Trophoblast cell (in vitro differentiated cells and primary cell): ENCODE data around the gene PRRX1.

Experiments used
- DNase-seq, 2 donors: peaks; one replicate each; pipeline ENCODE4 v3.0.0-alpha.2; 2016
- H2AFZ ChIP-seq: 2 replicates; pipeline ENCODE4 v1.6.1; 2013; ENCODE audit warnings: low read length, moderate library complexity, mild to moderate bottlenecking; ENCODE audit not compliant: insufficient read depth, poor library complexity
- H2AK5ac ChIP-seq: 2 replicates; pipeline ENCODE4 v1.6.1; 2013; ENCODE audit warnings: mild to moderate bottlenecking, low read length
- H2BK120ac ChIP-seq: 2 replicates; pipeline ENCODE4 v1.6.1; 2013; ENCODE audit warnings: low read length, mild to moderate bottlenecking, moderate library complexity; ENCODE audit not compliant: insufficient read depth, poor library complexity
- H2BK12ac ChIP-seq: 2 replicates; pipeline ENCODE4 v1.6.1; 2013; ENCODE audit warnings: mild to moderate bottlenecking, low read length, moderate library complexity
- H2BK5ac ChIP-seq: 2 replicates; pipeline ENCODE4 v1.6.1; 2013; ENCODE audit warnings: low read length, low read depth, moderate library complexity, mild to moderate bottlenecking; ENCODE audit not compliant: poor library complexity
- H3K14ac ChIP-seq: 2 replicates; pipeline ENCODE4 v1.6.1; 2013; ENCODE audit warnings: mild to moderate bottlenecking, low read length
- H3K18ac ChIP-seq: 2 replicates; pipeline ENCODE4 v1.6.1; 2013; ENCODE audit warnings: mild to moderate bottlenecking, low read length
- H3K23ac ChIP-seq: 2 replicates; pipeline ENCODE4 v1.6.1; 2013; ENCODE audit warnings: low read length
- H3K27ac ChIP-seq: 2 replicates; pipeline ENCODE4 v1.5.1; 2013; ENCODE audit warnings: low read depth, mild to moderate bottlenecking, inconsistent platforms, low read length, moderate library complexity
- H3K27me3 ChIP-seq: 2 replicates; pipeline ENCODE4 v1.6.1; 2013; ENCODE audit warnings: inconsistent platforms, mild to moderate bottlenecking, low read length, moderate library complexity; ENCODE audit not compliant: insufficient read depth
- H3K36me3 ChIP-seq, 2 experiments: 1 replicate in 1 of 2; 2 replicates in 1 of 2; pipeline ENCODE4 v1.6.1; 2013; ENCODE audit warnings: low read length in 2 of 2, mild to moderate bottlenecking in 2 of 2, moderate library complexity in 1 of 2; ENCODE audit not compliant: insufficient read depth in 2 of 2, control insufficient read depth in 1 of 2
- H3K4ac ChIP-seq: 2 replicates; pipeline ENCODE4 v1.6.1; 2013; ENCODE audit warnings: low read depth, mild to moderate bottlenecking, low read length, moderate library complexity
- H3K4me1 ChIP-seq, 2 experiments: 1 replicate in 1 of 2; 2 replicates in 1 of 2; pipeline ENCODE4 v1.6.1; 2013; ENCODE audit warnings: low read length in 2 of 2, mild to moderate bottlenecking in 2 of 2, moderate library complexity in 1 of 2; ENCODE audit not compliant: insufficient read depth in 2 of 2, control insufficient read depth in 1 of 2
- H3K4me2 ChIP-seq: 2 replicates; pipeline ENCODE4 v1.6.1; 2013; ENCODE audit warnings: inconsistent platforms, mild to moderate bottlenecking, low read length, moderate library complexity
- H3K4me3 ChIP-seq: 2 replicates; pipeline ENCODE4 v1.5.1; 2013; ENCODE audit warnings: mild to moderate bottlenecking, low read depth, low read length, inconsistent platforms
- H3K79me1 ChIP-seq: one replicate; pipeline ENCODE4 v1.6.1; 2013; ENCODE audit warnings: low read length
- H3K79me2 ChIP-seq: 2 replicates; pipeline ENCODE4 v1.6.1; 2013; ENCODE audit warnings: low read length, mild to moderate bottlenecking; ENCODE audit not compliant: control insufficient read depth, insufficient read depth, poor library complexity
- H3K9ac ChIP-seq: 2 replicates; pipeline ENCODE4 v1.6.1; 2013; ENCODE audit warnings: mild to moderate bottlenecking, low read length
- H3K9me3 ChIP-seq: 2 replicates; pipeline ENCODE4 v1.6.1; 2013; ENCODE audit warnings: low read depth, mild to moderate bottlenecking, control low read depth, inconsistent platforms, low read length; ENCODE audit not compliant: insufficient read depth
- H4K12ac ChIP-seq: 2 replicates; pipeline ENCODE4 v1.6.1; 2013; ENCODE audit warnings: low read depth, mild to moderate bottlenecking, low read length, moderate library complexity
- H4K8ac ChIP-seq: 2 replicates; pipeline ENCODE4 v1.6.1; 2013; ENCODE audit warnings: low read depth, mild to moderate bottlenecking, low read length, moderate library complexity
- H4K91ac ChIP-seq: one replicate; pipeline ENCODE4 v1.6.1; 2013; ENCODE audit warnings: low read depth, mild to moderate bottlenecking, low read length, moderate library complexity
- WGBS: extraction: QIAGEN DNeasy Blood & Tissue Kit; methylation state at CpG from one replicate; pipeline ENCODE4 v1.1.7; 2013; ENCODE audit warnings: missing lambda C conversion rate; ENCODE audit not compliant: insufficient read length, insufficient coverage; ENCODE audit errors: extremely low coverage; 5-methylcytosine and 5-hydroxymethylcytosine counted together

PRRX1 gene

GRCh38 chr1:170707959-170708655 is 44.2 kb downstream of the PRRX1 start:
- no peak overlapping the region for H3K4me2 ChIP-seq
- no peak overlapping the region for H3K18ac ChIP-seq
- H3K4ac ChIP-seq, result no peak overlapping the region
- no peaks in the 10 kb centered on the region for H3K79me2 ChIP-seq
- no CpG with 5 or more reads among the region's 5 CpGs for WGBS
- no peak overlapping the region for H4K12ac ChIP-seq
- H3K4me3 ChIP-seq, result no peak overlapping the region
- no peak overlapping the region for H2BK120ac ChIP-seq
- no peaks in the 10 kb centered on the region for H3K36me3 ChIP-seq
- no peak overlapping the region for H4K91ac ChIP-seq
- H2BK12ac ChIP-seq, result no peak overlapping the region
- no peaks in the 10 kb centered on the region for H3K79me1 ChIP-seq
- H2BK5ac ChIP-seq, result no peak overlapping the region
- no peak overlapping the region for H3K27ac ChIP-seq
- no peak overlapping the region for H4K8ac ChIP-seq
- no peak overlapping the region for H2AK5ac ChIP-seq
- no peaks in the 10 kb centered on the region for H3K4me1 ChIP-seq
- H3K27me3 ChIP-seq, result no peaks in the 10 kb centered on the region
- H3K9me3 ChIP-seq, result no peaks in the 10 kb centered on the region
- H3K9ac ChIP-seq, result no peak overlapping the region
- H3K23ac ChIP-seq, result no peak overlapping the region
- H2AFZ ChIP-seq, result no peak overlapping the region
- DNase-seq, result peak in 1 of 2 donors; percentile 56
- H3K14ac ChIP-seq, result no peak overlapping the region

GRCh38 chr1:170711682-170712081 is 47.8 kb downstream of the PRRX1 start:
- no peak overlapping the region for H2BK5ac ChIP-seq
- no peak overlapping the region for H4K12ac ChIP-seq
- no peaks in the 10 kb centered on the region for H3K9me3 ChIP-seq
- no peak overlapping the region for H3K4me2 ChIP-seq
- H3K27me3 ChIP-seq, result no peaks in the 10 kb centered on the region
- H4K8ac ChIP-seq, result no peak overlapping the region
- no peak overlapping the region for H2BK12ac ChIP-seq
- no peak overlapping the region for H3K4me3 ChIP-seq
- H3K14ac ChIP-seq, result no peak overlapping the region
- H3K18ac ChIP-seq, result no peak overlapping the region
- no peak overlapping the region for H2AFZ ChIP-seq
- H3K36me3 ChIP-seq, result no peaks in the 10 kb centered on the region
- H3K4me1 ChIP-seq, result no peaks in the 10 kb centered on the region
- no peak overlapping the region for H3K9ac ChIP-seq
- no peak overlapping the region for H2BK120ac ChIP-seq
- no peak overlapping the region for H2AK5ac ChIP-seq
- no peak overlapping the region for H4K91ac ChIP-seq
- H3K79me1 ChIP-seq, result no peaks in the 10 kb centered on the region
- H3K79me2 ChIP-seq, result no peaks in the 10 kb centered on the region
- no peak overlapping the region for H3K23ac ChIP-seq
- DNase-seq, result no peak
- no peak overlapping the region for H3K4ac ChIP-seq
- H3K27ac ChIP-seq, result no peak overlapping the region

DNA sequence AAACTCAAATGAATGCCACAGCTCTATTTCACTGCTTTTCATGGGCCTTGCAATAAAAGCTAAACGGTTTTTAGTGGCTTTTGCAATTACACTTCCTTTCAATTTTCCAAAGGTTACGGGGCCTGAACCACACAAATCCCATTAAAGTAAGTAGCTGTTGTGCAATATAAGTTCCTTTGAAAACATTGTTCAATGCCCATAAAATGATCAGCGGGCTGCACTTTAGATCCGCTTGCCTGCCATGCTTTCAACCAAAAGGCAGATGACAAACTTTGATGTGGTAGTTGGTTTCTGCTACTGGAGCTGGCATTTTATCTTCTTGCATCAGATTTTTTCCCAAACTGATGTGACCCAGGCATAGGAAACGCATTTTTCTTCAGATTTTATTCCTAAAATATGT is 50.2 kb downstream of the PRRX1 start:
- no peak overlapping the region for H3K4ac ChIP-seq
- no peak overlapping the region for H4K8ac ChIP-seq
- DNase-seq, result no peak
- H3K4me3 ChIP-seq, result no peak overlapping the region
- H2BK5ac ChIP-seq, result no peak overlapping the region
- no peaks in the 10 kb centered on the region for H3K79me2 ChIP-seq
- no peaks in the 10 kb centered on the region for H3K27me3 ChIP-seq
- H3K9me3 ChIP-seq, result no peaks in the 10 kb centered on the region
- no peak overlapping the region for H4K91ac ChIP-seq
- no peaks in the 10 kb centered on the region for H3K36me3 ChIP-seq
- no peak overlapping the region for H3K14ac ChIP-seq
- H3K4me1 ChIP-seq, result no peaks in the 10 kb centered on the region
- H2AFZ ChIP-seq, result no peak overlapping the region
- H3K27ac ChIP-seq, result no peak overlapping the region
- H4K12ac ChIP-seq, result no peak overlapping the region
- H3K79me1 ChIP-seq, result no peaks in the 10 kb centered on the region
- no peak overlapping the region for H3K4me2 ChIP-seq
- WGBS, result no CpG with 5 or more reads among the region's 5 CpGs
- H2BK12ac ChIP-seq, result no peak overlapping the region
- no peak overlapping the region for H2BK120ac ChIP-seq
- H3K9ac ChIP-seq, result no peak overlapping the region
- no peak overlapping the region for H2AK5ac ChIP-seq
- H3K23ac ChIP-seq, result no peak overlapping the region
- no peak overlapping the region for H3K18ac ChIP-seq

DNA sequence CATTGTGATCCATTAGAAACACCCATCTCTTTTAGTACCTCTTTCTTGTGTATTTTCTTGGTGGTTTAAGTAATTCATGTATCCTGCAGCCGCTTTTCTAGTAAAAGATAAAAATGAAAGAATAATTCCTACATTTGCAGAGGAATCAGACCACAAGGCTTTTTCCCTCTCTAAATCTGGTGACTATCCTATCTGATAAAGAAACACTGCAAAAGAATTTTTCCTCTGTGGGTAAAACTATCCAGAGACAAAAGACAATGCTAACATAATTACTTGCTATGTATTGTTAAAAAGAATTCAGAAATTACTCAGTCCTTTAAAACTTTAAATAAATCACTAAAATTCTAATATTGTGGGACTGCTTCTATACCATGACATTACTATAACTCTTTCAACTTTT is 51.0 kb downstream of the PRRX1 start:
- H3K79me2 ChIP-seq, result peaks cover 1% of the 10 kb centered on the region
- H3K14ac ChIP-seq, result no peak overlapping the region
- no peak overlapping the region for H4K91ac ChIP-seq
- H3K27me3 ChIP-seq, result no peaks in the 10 kb centered on the region
- H3K4me1 ChIP-seq, result no peaks in the 10 kb centered on the region
- no peak overlapping the region for H2AK5ac ChIP-seq
- no peak overlapping the region for H2BK120ac ChIP-seq
- no CpG with 5 or more reads among the region's 1 CpG for WGBS
- no peak overlapping the region for H2AFZ ChIP-seq
- H3K4me3 ChIP-seq, result no peak overlapping the region
- H3K18ac ChIP-seq, result no peak overlapping the region
- H4K8ac ChIP-seq, result no peak overlapping the region
- no peak overlapping the region for H2BK12ac ChIP-seq
- H3K4ac ChIP-seq, result no peak overlapping the region
- H3K4me2 ChIP-seq, result no peak overlapping the region
- H4K12ac ChIP-seq, result no peak overlapping the region
- H3K79me1 ChIP-seq, result no peaks in the 10 kb centered on the region
- no peaks in the 10 kb centered on the region for H3K36me3 ChIP-seq
- H3K9ac ChIP-seq, result no peak overlapping the region
- DNase-seq, result no peak
- H2BK5ac ChIP-seq, result no peak overlapping the region
- H3K9me3 ChIP-seq, result no peaks in the 10 kb centered on the region
- H3K27ac ChIP-seq, result no peak overlapping the region
- no peak overlapping the region for H3K23ac ChIP-seq
